ENCODE data around the gene BCL2L12. TPM values are rescaled to one million over a fixed set of nuclear protein-coding genes. Genes with fewer than 3 reads are reported as not detected.

The BCL2L12 gene
- total and polyA plus RNA-seq, 2 donors (not counting 1 experiment from before 2014, with no cell fraction given), result 19.9 to 22.1 TPM

DNA sequence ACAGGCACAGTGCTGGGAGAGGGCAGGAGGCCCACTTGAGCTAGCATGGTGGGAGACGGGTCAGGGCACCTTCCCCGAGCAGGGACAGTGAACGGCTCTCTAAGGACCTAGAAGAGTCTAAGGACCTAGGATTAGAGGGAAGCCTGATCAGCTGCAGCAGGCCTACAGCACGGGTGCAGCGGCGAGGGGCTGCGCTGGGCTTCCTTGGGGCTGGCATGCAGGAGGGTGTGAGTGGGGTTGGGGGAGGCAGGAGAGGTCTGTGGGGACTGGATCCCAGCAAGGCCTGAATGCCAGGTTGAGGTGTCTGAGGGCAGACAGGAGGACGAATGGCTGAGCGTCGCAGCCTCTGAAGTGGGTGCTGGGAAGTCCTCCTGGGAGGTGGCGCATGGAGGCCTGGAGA lies 20.1 kb upstream of the BCL2L12 start:
- H3K9me3 Mint-ChIP-seq (ENCODE audit: insufficient read depth), result no peaks in the 10 kb centered on the region
- Histone ChIP-seq H3K27me3 (replicated peaks in 1 of 4; ENCODE audit: control extremely low read depth in 1 of 4, control insufficient read depth in 3 of 4, insufficient read depth in 4 of 4, low read length in 3 of 4) (no peaks in the 10 kb centered on the region), H3K79me2 (ENCODE audit: control insufficient read depth, insufficient read depth, low read length) (peaks cover 68% of the 10 kb centered on the region), H3K4me1 (ENCODE audit: control insufficient read depth in 2 of 2, insufficient read depth in 2 of 2, low read length in 2 of 2) (peaks cover 20 to 34% of the 10 kb centered on the region in 2 donors), H3K36me3 (replicated peaks in 1 of 2; ENCODE audit: control extremely low read depth in 1 of 2, control insufficient read depth in 1 of 2, extremely low read depth in 1 of 2, insufficient read depth in 2 of 2, low read length in 1 of 2) (peaks cover 0 to 46% of the 10 kb centered on the region in 2 experiments), H3K9ac (ENCODE audit: low read length) (no peak overlapping the region), H4K20me1 (ENCODE audit: control insufficient read depth, insufficient read depth, low read length, poor library complexity, severe bottlenecking) (peaks cover 37% of the 10 kb centered on the region), H3K9me3 (ENCODE audit: control extremely low read depth in 1 of 3, control insufficient read depth in 2 of 3, insufficient read depth in 1 of 3, low read length in 2 of 3) (no peaks in the 10 kb centered on the region), H3K27ac (ENCODE audit: low read length in 2 of 2) (no peak overlapping the region), H3K4me3 (ENCODE audit: control extremely low read depth in 1 of 5, extremely low read depth in 1 of 5, insufficient read depth in 1 of 5, low read depth in 2 of 5, low read length in 4 of 5) (no peak overlapping the region), H2AFZ (ENCODE audit: insufficient read depth, low read depth, low read length, poor library complexity, severe bottlenecking) (no peak overlapping the region), H3K4me2 (replicated peaks; ENCODE audit: low read depth, low read length, poor library complexity, severe bottlenecking) (no peak overlapping the region)
- POLR2A ChIA-PET, result no interaction called here
- CTCF ChIA-PET, result interaction anchor here (0.5 kb wide), 1 partner anchor 195 kb away, joined by 5 read pairs; no protein-coding TSS in a partner anchor
- H3K4me1 Mint-ChIP-seq, result peaks cover 36% of the 10 kb centered on the region
- no peak for DNase-seq
- no peak for ATAC-seq (ENCODE audit: low read depth)
- H3K4me3 Mint-ChIP-seq, result no peak overlapping the region
- no peak for TF ChIP-seq EZH2 (IDR thresholded peaks at IDR 0.05; ENCODE audit: borderline replicate concordance, insufficient read depth, low read depth, low read length, poor library complexity, severe bottlenecking)
- TF ChIP-seq, protein P1, sequence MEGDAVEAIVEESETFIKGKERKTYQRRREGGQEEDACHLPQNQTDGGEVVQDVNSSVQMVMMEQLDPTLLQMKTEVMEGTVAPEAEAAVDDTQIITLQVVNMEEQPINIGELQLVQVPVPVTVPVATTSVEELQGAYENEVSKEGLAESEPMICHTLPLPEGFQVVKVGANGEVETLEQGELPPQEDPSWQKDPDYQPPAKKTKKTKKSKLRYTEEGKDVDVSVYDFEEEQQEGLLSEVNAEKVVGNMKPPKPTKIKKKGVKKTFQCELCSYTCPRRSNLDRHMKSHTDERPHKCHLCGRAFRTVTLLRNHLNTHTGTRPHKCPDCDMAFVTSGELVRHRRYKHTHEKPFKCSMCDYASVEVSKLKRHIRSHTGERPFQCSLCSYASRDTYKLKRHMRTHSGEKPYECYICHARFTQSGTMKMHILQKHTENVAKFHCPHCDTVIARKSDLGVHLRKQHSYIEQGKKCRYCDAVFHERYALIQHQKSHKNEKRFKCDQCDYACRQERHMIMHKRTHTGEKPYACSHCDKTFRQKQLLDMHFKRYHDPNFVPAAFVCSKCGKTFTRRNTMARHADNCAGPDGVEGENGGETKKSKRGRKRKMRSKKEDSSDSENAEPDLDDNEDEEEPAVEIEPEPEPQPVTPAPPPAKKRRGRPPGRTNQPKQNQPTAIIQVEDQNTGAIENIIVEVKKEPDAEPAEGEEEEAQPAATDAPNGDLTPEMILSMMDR (IDR thresholded peaks at IDR 0.05), result no peak
- H3K27ac Mint-ChIP-seq, result no peak overlapping the region
- H3K27me3 Mint-ChIP-seq, result no peaks in the 10 kb centered on the region
- intact Hi-C loops (cut with micrococcal nuclease), result no loop called here
- 97% methylated on average over 11 of the region's 11 CpGs for WGBS (ENCODE audit: insufficient coverage)

DNA sequence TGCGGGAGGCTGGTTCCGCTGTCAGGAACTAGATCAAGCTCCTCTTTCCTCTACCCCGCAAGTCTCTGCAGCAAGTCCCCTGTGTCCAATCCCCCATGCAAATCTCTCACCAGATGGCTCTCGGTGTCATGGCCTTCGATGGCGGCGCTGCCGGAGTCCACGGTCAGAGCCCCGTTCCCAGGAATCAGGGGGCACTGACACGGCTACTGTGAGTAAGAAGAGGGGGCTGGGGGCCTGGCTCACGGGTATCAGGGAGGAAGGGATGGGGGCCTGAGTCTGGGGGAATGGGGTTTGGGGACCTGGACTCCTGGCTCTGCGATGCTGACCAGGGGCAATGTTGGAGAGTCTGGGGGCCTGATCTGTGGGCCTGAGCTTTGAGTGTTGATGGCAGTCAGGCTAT lies 19.7 kb upstream of the BCL2L12 start:
- H3K9ac ChIP-seq (ENCODE audit: low read length), result no peak overlapping the region
- Mint-ChIP-seq H3K27me3 (no peaks in the 10 kb centered on the region), H3K4me1 (peaks cover 32% of the 10 kb centered on the region), H3K27ac (no peak overlapping the region), H3K4me3 (no peak overlapping the region), H3K9me3 (ENCODE audit: insufficient read depth) (no peaks in the 10 kb centered on the region)
- 95% methylated on average over 7 of the region's 13 CpGs for WGBS (ENCODE audit: insufficient coverage)
- ATAC-seq (ENCODE audit: low read depth) (no peak), DNase-seq (no peak)
- no peak overlapping the region for H2AFZ ChIP-seq (ENCODE audit: insufficient read depth, low read depth, low read length, poor library complexity, severe bottlenecking)
- H3K36me3 ChIP-seq (replicated peaks in 1 of 2; ENCODE audit: control extremely low read depth in 1 of 2, control insufficient read depth in 1 of 2, extremely low read depth in 1 of 2, insufficient read depth in 2 of 2, low read length in 1 of 2), result peaks cover 0 to 47% of the 10 kb centered on the region in 2 experiments
- H3K79me2 ChIP-seq (ENCODE audit: control insufficient read depth, insufficient read depth, low read length), result peaks cover 64% of the 10 kb centered on the region
- H3K9me3 ChIP-seq (ENCODE audit: control extremely low read depth in 1 of 3, control insufficient read depth in 2 of 3, insufficient read depth in 1 of 3, low read length in 2 of 3), result no peaks in the 10 kb centered on the region
- TF ChIP-seq, protein P1 (IDR thresholded peaks at IDR 0.05), result no peak
- no peak for TF ChIP-seq EZH2 (IDR thresholded peaks at IDR 0.05; ENCODE audit: borderline replicate concordance, insufficient read depth, low read depth, low read length, poor library complexity, severe bottlenecking)
- H3K27me3 ChIP-seq (replicated peaks in 1 of 4; ENCODE audit: control extremely low read depth in 1 of 4, control insufficient read depth in 3 of 4, insufficient read depth in 4 of 4, low read length in 3 of 4), result no peaks in the 10 kb centered on the region
- ChIA-PET CTCF (interaction anchor here (0.5 to 0.7 kb wide), 2 partner anchors 139 to 195 kb away, joined by 3 to 5 read pairs; no protein-coding TSS in a partner anchor), POLR2A (no interaction called here)
- no peak overlapping the region for H3K4me3 ChIP-seq (ENCODE audit: control extremely low read depth in 1 of 5, extremely low read depth in 1 of 5, insufficient read depth in 1 of 5, low read depth in 2 of 5, low read length in 4 of 5)
- H3K27ac ChIP-seq (ENCODE audit: low read length in 2 of 2), result no peak overlapping the region
- no peak overlapping the region for H3K4me2 ChIP-seq (replicated peaks; ENCODE audit: low read depth, low read length, poor library complexity, severe bottlenecking)
- peaks cover 38% of the 10 kb centered on the region for H4K20me1 ChIP-seq (ENCODE audit: control insufficient read depth, insufficient read depth, low read length, poor library complexity, severe bottlenecking)
- peaks cover 17 to 30% of the 10 kb centered on the region in 2 donors for H3K4me1 ChIP-seq (ENCODE audit: control insufficient read depth in 2 of 2, insufficient read depth in 2 of 2, low read length in 2 of 2)
- intact Hi-C loops (cut with micrococcal nuclease), result no loop called here

Measured in B cell (primary cell).